ENCODE data around the gene RNF212.
"Not testable (repeated sequence)": the region's sequence is repeated elsewhere in the genome, so short reads cannot be mapped to it uniquely, and the experiment has no call there.

The RNF212 gene, protein sequence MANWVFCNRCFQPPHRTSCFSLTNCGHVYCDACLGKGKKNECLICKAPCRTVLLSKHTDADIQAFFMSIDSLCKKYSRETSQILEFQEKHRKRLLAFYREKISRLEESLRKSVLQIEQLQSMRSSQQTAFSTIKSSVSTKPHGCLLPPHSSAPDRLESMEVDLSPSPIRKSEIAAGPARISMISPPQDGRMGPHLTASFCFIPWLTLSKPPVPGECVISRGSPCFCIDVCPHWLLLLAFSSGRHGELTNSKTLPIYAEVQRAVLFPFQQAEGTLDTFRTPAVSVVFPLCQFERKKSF

DNA sequence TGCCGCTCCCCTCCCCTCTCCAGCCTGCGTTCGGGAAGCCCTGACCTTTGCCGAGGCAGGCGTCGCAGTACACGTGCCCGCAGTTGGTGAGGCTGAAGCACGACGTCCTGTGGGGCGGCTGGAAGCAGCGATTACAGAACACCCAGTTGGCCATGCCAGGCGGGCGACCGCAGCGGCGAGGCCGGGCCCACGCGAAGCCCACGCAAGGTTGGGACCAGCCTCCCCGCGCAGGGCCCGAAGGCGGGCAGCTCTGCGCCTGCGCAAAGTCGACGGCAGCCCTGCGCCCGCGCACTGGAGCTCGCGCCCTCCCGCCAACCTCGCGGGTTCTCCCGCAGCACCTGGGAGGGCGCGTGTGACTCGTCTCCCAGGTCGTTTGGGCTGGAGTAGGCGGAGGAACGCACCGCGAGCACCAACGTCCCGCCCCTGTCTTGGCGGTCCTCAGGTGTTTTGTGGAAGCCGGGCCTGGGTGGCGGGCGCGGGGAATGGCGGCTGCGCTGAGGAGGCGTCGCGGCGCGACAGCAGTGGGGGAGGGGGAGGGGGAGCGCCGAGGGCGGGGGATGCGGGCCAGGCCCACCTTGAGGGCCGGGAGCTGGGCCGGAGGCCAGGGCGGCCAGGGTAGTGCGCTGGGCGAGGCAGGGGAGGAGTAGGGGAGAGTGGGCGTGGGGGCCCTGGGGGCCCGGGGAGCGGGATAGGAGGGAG, at the start of gene RNF212:
TSS of gene RNF212 (minus strand) at position 254 of the 699 bp plus-strand sequence. CDS start at position 154, 100 bp downstream.
- no peak for DNase-seq

DNA sequence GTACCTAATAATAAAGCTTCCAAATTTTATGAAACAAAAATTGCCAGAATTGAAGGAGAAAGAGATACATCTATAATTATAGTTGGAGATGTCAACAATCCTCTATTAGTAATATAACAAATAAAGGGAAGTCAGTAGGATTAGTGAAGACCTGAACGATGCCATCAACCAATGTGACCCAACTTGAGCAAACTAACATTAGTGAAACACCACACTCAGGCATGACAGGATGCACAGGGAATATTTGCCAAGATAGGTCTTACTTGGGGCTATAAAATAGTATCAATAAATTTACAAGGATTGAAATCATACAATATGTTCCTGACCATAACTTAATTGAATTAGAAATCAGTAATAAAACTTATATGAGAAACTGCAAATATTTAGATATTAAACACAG, 47.0 kb upstream of the RNF212 start:
- no peak for DNase-seq

DNA sequence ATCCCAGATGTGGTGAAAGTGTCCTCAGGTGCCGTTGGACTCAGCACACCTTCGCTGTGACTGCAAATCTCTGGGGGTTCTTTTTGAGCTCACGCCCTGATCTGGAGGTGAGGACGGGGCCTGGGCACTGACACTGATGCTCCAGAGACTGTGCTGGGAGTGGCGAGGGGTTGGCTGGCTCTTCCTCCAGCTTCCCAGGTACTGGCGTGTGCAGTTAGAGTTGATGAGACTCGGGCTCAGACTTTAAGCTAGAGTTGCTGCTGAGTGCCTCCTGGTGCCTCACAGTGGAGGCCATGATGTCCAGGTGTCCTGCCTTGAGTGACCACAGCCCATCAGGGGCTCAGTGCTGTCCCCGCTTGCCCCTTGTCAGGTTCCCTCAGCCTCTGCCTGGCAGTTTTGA, 42.7 kb upstream of the RNF212 start:
- no peak for DNase-seq

DNA sequence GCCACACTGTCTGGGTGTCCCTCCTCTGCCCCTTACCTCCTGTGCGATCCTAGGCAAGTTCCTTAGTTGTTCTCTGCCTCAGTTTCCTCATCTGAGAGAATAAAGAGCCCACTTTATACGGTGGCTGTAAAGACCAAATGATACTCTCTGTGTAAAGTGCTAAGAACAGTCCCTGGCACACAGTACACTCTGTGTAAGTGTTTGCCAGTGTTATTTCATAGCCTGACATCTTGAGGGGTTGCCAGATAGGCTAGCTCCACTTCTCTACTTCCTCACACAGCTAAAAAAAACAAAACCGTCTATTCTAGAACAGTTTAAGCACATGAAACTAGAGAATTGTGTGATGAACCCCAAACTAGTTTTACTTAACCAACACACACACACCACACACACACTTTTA, 42.0 kb upstream of the RNF212 start:
- DNase-seq: no peak

- peak; percentile 9 for DNase-seq
These were observed 41.3 kb upstream of the RNF212 start for GRCh38 chr4:1154523-1155182.

DNA sequence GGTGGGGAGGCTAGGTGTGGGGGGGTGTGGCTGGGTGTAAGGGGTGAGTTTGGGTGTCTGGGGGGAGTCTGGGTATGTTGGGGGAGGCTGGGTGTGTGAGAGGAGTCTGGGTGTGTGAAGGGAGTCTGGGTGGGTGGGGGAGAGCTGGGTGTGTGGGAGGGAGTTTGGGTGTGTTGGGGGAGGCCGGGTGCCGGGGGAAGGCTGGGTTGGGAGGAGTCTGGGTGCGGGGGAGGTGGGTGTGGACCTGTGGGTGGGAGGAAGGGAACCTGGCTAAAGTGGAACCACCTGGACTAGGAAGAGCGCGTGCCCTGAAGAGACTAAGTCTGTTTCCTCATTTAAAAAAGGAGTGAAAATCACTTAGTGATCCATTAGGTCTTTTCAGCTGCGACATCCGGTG, 40.8 kb upstream of the RNF212 start:
- no peak for DNase-seq

GRCh38 chr4:1153567-1154090, 40.3 kb upstream of the RNF212 start:
- DNase-seq: no peak

DNA sequence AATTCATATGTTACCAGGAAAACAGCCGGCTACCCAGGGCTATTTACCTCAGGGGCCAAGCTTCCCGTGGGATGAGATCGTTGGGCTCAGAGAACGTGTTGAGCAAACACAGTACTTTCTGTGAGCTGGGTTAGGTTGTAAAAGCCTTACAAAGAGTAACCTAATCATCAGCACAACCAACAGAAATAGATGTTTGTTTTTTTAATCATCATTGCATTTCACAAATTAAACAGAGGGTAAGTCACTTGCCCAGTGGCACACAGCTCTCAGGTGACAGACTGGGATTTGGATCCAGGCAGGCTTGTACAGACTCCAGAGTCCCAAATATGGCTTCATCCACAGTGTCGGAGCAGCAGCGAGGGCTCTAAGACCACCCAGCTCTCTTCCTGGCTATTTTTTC, 38.9 kb upstream of the RNF212 start:
- DNase-seq: no peak

- no peak for DNase-seq
These were observed 38.2 kb upstream of the RNF212 start for GRCh38 chr4:1151541-1151940.

- no peak for DNase-seq
These were observed 37.5 kb upstream of the RNF212 start for GRCh38 chr4:1150875-1151274.

GRCh38 chr4:1139860-1140259, 26.5 kb upstream of the RNF212 start:
- no peak for DNase-seq

- DNase-seq: no peak
These were observed 24.5 kb upstream of the RNF212 start for GRCh38 chr4:1137850-1138249.

DNA sequence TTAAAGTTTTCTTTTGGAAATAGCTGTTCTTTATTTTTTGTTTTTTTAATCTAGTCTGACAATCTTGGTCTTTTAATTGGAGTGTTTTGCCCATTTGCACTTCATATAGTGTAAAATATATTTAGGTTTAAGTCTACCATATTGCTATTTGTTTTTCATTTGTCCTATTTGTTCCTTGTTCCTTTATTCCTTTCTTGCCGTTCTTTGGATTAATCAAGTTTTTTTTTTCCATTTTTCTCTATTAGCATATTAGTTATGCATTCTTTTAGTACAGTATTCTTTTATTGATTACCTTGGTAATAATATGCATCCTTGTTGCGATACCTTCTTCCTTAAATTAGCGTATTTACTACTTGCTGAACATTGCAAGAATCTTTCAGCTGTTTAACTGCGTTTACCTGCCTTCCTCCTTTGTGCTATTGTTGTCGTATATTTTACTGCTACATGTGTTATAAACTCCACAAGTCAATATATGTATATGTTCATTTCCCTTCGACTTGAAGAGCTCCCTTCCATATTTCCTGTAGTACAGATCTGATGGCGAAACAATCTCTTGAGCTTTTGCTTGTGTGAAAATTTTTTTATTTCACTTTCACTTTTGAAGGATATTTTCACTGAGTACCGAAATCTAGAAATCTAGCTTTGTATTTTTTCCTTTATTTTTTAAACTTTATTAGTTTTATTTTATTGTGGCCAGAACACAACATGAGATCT, 23.9 kb upstream of the RNF212 start:
- no peak for DNase-seq

GRCh38 chr4:1136048-1136447, 22.7 kb upstream of the RNF212 start:
- DNase-seq: no peak

DNA sequence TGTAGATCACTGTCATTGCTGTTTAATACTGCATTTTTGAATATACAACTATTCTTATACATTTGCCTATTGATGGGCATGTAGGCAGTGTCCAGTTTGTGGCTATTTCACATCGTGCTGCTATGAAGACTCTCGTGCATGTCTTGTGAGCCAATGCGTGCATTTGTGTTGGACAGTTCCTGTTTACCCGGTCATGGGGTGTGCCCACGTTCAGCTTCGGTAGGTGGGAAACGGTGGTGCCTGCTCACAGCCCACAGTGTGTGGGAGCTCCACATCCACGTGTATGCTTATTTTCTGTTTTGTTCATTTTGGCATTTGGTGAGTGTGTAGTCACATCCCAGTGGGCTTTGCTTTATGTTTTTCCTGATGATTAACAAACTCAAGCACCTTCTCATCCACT, 19.7 kb upstream of the RNF212 start:
- no peak for DNase-seq

GRCh38 chr4:1130316-1131186, 17.2 kb upstream of the RNF212 start:
- DNase-seq: peak; percentile 1

DNA sequence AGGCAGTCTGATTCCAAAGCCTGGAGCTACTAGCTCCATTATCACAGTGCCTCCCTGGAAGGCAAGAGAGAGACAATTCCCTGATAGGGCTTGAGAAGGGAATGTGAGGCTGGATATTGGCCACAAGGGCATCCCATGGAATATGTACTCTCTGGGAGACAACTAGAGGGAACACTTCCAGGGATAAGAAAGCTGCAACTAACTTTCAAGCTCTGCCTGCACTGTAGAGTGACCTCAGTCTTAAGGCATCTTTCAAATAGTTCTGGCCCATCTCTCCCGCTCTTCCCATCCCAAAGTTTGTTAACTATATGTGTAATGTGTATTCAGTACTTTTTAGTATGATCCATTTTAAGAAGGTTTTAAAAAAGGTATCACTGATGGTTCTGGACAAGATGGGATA, 13.1 kb upstream of the RNF212 start:
- DNase-seq: no peak

- DNase-seq: not testable (repeated sequence)
These were observed 12.1 kb upstream of the RNF212 start for GRCh38 chr4:1125466-1125865.

DNA sequence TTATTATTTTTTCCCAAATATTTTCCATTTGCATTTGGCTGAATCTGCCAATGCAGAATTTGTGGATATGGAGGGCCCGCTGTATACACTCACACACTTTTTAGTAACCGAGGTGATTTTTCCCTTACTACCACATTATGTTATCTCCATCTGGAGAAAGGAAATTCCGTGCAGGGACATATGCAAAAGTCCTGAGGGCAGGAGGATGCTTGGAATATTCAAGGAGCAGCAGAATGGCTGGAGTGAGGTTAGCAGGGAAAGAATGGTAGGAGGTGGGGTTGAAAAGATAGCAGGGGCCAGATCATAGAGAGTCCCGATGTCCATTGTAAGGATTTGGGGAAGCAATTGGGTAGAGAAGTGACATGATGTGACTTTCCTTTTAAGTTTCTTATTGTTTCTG, 11.5 kb upstream of the RNF212 start:
- no peak for DNase-seq

DNA sequence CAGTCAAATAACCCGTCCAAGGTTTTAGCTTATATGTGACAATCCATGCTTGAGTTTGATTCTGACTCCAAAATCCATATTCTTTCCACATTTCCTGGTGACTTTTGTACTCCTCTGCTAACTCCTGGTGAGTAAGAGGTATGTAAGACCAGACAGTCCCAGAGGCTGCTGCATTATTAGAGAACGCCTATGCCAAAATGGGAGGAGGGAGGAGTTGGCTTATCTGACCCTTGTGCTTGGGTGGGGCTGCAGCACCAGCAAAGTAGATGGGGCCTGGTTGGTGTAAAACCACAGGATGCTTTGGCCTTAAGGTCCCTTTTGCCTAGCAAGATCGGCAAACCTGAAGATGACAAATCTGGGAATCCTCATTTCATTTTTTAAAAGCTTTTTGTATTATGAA, 9.1 kb upstream of the RNF212 start:
- no peak for DNase-seq

- no peak for DNase-seq
These were observed 3.5 kb upstream of the RNF212 start for GRCh38 chr4:1116838-1117237.
